Measurements from ENCODE around the gene DAPK2.

Gene DAPK2

DNA sequence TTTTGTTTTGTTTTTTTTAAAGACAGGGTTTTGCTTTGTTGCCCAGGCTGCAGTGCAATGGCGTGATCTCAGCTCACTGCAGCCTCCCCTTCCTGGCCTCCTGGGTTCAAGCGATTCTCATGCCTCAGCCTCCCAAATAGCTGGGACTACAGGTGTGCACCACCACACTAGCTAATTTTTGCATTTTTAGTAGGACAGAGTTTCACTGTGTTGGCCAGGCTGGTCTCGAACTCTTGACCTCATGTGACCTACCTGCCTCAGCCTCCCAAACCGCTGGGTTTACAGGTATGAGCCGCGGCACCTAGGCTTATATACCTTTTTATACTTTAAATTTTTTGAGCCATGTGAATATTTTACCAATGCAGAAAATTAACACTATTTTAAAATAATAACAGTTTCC lies 155.7 kb downstream of the DAPK2 start:
- no peak for ATAC-seq
- TF ChIP-seq ZFP30 (CRISPR knock-in tag; IDR thresholded peaks at IDR 0.05) (no peak), RARB (CRISPR knock-in tag; IDR thresholded peaks at IDR 0.05) (no peak), OSR1 (CRISPR knock-in tag; IDR thresholded peaks at IDR 0.05) (no peak), TOX (CRISPR knock-in tag; IDR thresholded peaks at IDR 0.05; ENCODE audit: borderline replicate concordance) (no peak), TCF4 (CRISPR knock-in tag; IDR thresholded peaks at IDR 0.05; ENCODE audit: borderline replicate concordance) (no peak), ZFP3 (CRISPR knock-in tag; IDR thresholded peaks at IDR 0.05) (no peak), ZC3H10 (CRISPR knock-in tag; IDR thresholded peaks at IDR 0.05) (no peak), SNAI2 (CRISPR knock-in tag; IDR thresholded peaks at IDR 0.05) (no peak), ZNF70 (CRISPR knock-in tag; IDR thresholded peaks at IDR 0.05) (no peak), ZNF8 (CRISPR knock-in tag; IDR thresholded peaks at IDR 0.05) (no peak), ISL1 (CRISPR knock-in tag; IDR thresholded peaks at IDR 0.05) (no peak), PPARA (CRISPR knock-in tag; IDR thresholded peaks at IDR 0.05; ENCODE audit: borderline replicate concordance) (no peak), ESRRG (CRISPR knock-in tag; IDR thresholded peaks at IDR 0.05) (no peak)
- TF ChIP-seq, protein P1, sequence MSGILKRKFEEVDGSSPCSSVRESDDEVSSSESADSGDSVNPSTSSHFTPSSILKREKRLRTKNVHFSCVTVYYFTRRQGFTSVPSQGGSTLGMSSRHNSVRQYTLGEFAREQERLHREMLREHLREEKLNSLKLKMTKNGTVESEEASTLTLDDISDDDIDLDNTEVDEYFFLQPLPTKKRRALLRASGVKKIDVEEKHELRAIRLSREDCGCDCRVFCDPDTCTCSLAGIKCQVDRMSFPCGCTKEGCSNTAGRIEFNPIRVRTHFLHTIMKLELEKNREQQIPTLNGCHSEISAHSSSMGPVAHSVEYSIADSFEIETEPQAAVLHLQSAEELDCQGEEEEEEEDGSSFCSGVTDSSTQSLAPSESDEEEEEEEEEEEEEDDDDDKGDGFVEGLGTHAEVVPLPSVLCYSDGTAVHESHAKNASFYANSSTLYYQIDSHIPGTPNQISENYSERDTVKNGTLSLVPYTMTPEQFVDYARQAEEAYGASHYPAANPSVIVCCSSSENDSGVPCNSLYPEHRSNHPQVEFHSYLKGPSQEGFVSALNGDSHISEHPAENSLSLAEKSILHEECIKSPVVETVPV (CRISPR knock-in tag; IDR thresholded peaks at IDR 0.05), result no peak
- TF ChIP-seq, protein P2, sequence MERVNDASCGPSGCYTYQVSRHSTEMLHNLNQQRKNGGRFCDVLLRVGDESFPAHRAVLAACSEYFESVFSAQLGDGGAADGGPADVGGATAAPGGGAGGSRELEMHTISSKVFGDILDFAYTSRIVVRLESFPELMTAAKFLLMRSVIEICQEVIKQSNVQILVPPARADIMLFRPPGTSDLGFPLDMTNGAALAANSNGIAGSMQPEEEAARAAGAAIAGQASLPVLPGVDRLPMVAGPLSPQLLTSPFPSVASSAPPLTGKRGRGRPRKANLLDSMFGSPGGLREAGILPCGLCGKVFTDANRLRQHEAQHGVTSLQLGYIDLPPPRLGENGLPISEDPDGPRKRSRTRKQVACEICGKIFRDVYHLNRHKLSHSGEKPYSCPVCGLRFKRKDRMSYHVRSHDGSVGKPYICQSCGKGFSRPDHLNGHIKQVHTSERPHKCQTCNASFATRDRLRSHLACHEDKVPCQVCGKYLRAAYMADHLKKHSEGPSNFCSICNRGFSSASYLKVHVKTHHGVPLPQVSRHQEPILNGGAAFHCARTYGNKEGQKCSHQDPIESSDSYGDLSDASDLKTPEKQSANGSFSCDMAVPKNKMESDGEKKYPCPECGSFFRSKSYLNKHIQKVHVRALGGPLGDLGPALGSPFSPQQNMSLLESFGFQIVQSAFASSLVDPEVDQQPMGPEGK (CRISPR knock-in tag; IDR thresholded peaks at IDR 0.05; ENCODE audit: borderline replicate concordance), result no peak

DNA sequence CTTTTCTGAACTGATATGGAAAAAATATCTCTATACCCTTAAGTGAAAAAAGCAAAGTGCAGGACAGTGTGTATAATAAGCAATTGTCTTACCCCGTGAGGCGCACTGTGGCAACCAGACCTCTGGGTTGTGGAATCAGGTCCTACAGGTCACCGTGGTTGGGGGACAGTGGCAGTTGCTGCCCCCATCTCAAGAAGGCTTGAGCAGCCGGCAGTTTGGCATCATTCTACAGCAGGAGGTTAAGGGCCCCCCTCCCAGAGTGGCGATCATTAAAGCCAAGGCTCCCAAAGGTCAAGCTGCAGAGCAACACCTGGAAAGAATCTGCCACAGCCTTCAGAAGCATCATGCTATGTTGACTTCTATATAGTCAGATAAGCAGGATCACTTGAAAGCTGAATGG lies 156.5 kb downstream of the DAPK2 start:
- TF ChIP-seq BACH2 (CRISPR knock-in tag; IDR thresholded peaks at IDR 0.05; ENCODE audit: borderline replicate concordance) (no peak), ZC3H10 (CRISPR knock-in tag; IDR thresholded peaks at IDR 0.05) (no peak), GLIS3 (CRISPR knock-in tag; IDR thresholded peaks at IDR 0.05) (no peak), ZNF565 (CRISPR knock-in tag; conservative IDR thresholded peaks at IDR 0.05; ENCODE audit: low read depth) (no peak), ZNF70 (CRISPR knock-in tag; IDR thresholded peaks at IDR 0.05) (no peak), RARB (CRISPR knock-in tag; IDR thresholded peaks at IDR 0.05) (no peak), PPARA (CRISPR knock-in tag; IDR thresholded peaks at IDR 0.05; ENCODE audit: borderline replicate concordance) (no peak)
- TF ChIP-seq, protein P3, sequence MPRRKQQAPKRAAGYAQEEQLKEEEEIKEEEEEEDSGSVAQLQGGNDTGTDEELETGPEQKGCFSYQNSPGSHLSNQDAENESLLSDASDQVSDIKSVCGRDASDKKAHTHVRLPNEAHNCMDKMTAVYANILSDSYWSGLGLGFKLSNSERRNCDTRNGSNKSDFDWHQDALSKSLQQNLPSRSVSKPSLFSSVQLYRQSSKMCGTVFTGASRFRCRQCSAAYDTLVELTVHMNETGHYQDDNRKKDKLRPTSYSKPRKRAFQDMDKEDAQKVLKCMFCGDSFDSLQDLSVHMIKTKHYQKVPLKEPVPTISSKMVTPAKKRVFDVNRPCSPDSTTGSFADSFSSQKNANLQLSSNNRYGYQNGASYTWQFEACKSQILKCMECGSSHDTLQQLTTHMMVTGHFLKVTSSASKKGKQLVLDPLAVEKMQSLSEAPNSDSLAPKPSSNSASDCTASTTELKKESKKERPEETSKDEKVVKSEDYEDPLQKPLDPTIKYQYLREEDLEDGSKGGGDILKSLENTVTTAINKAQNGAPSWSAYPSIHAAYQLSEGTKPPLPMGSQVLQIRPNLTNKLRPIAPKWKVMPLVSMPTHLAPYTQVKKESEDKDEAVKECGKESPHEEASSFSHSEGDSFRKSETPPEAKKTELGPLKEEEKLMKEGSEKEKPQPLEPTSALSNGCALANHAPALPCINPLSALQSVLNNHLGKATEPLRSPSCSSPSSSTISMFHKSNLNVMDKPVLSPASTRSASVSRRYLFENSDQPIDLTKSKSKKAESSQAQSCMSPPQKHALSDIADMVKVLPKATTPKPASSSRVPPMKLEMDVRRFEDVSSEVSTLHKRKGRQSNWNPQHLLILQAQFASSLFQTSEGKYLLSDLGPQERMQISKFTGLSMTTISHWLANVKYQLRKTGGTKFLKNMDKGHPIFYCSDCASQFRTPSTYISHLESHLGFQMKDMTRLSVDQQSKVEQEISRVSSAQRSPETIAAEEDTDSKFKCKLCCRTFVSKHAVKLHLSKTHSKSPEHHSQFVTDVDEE (CRISPR knock-in tag; IDR thresholded peaks at IDR 0.05), result no peak
- ATAC-seq, result no peak

DNA sequence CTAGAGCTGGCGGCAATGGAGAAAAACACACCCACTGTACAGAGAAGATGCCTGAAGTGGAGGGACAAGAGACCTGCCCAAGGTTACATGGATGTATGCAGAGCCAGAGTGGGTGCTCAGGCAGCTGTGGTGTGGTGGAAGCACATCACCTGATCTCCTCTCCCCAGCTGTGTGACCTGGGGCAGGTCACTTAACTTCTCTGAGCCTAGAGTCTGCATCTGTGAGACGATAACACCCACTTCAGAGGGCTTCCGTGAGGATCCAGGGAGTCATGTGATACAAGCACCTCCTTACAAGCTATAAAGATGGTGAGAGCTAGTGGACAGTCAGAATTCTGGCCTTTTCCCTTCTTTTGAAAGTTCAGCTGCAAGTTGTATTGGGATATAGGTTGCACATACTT lies 157.5 kb downstream of the DAPK2 start:
- ATAC-seq, result no peak
- TF ChIP-seq, protein P4, sequence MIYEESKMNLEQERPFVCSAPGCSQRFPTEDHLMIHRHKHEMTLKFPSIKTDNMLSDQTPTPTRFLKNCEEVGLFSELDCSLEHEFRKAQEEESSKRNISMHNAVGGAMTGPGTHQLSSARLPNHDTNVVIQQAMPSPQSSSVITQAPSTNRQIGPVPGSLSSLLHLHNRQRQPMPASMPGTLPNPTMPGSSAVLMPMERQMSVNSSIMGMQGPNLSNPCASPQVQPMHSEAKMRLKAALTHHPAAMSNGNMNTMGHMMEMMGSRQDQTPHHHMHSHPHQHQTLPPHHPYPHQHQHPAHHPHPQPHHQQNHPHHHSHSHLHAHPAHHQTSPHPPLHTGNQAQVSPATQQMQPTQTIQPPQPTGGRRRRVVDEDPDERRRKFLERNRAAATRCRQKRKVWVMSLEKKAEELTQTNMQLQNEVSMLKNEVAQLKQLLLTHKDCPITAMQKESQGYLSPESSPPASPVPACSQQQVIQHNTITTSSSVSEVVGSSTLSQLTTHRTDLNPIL (CRISPR knock-in tag; IDR thresholded peaks at IDR 0.05; ENCODE audit: low read depth), result no peak
- TF ChIP-seq ZFP3 (CRISPR knock-in tag; IDR thresholded peaks at IDR 0.05) (no peak), ARNTL (CRISPR knock-in tag; IDR thresholded peaks at IDR 0.05; ENCODE audit: borderline replicate concordance, low read depth) (no peak), TCF4 (CRISPR knock-in tag; IDR thresholded peaks at IDR 0.05; ENCODE audit: borderline replicate concordance) (no peak), ISL1 (CRISPR knock-in tag; IDR thresholded peaks at IDR 0.05) (no peak), ZC3H10 (CRISPR knock-in tag; IDR thresholded peaks at IDR 0.05) (no peak), ZNF565 (CRISPR knock-in tag; conservative IDR thresholded peaks at IDR 0.05; ENCODE audit: low read depth) (no peak), SNAI2 (CRISPR knock-in tag; IDR thresholded peaks at IDR 0.05) (no peak), ZFP30 (CRISPR knock-in tag; IDR thresholded peaks at IDR 0.05) (no peak)
- TF ChIP-seq, protein P5, sequence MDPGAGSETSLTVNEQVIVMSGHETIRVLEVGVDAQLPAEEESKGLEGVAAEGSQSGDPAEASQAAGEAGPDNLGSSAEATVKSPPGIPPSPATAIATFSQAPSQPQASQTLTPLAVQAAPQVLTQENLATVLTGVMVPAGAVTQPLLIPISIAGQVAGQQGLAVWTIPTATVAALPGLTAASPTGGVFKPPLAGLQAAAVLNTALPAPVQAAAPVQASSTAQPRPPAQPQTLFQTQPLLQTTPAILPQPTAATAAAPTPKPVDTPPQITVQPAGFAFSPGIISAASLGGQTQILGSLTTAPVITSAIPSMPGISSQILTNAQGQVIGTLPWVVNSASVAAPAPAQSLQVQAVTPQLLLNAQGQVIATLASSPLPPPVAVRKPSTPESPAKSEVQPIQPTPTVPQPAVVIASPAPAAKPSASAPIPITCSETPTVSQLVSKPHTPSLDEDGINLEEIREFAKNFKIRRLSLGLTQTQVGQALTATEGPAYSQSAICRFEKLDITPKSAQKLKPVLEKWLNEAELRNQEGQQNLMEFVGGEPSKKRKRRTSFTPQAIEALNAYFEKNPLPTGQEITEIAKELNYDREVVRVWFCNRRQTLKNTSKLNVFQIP (CRISPR knock-in tag; IDR thresholded peaks at IDR 0.05; ENCODE audit: borderline replicate concordance, low read depth), result no peak
